GM19455 (cell line): ENCODE results near the gene HIP1R.

Experiments used
- ATAC-seq: cut with Tn5 transposase; IDR thresholded peaks from one replicate; pipeline ENCODE4 v1.9.1; 2021; ENCODE audit not compliant: unreplicated experiment

Gene HIP1R

GRCh38 chr12:122846622-122847515 is 11.6 kb downstream of the HIP1R start:
- no peak for ATAC-seq

DNA sequence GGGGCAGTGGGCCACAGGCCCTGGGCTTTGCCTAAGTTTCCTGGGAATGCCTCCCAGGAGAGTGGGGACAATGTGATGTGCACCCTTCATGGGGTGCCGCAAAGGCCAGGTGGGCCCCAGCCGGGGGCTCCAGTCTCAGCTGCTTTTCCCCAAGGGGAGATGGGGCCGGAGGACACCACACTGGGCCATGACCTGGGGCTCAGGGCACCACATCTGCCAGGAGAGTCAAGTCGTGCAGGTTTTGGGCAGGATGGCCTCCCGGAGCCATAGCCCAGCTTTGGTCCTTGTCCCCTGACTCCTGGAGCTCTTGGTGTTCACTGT is 12.2 kb downstream of the HIP1R start:
- ATAC-seq, result no peak

DNA sequence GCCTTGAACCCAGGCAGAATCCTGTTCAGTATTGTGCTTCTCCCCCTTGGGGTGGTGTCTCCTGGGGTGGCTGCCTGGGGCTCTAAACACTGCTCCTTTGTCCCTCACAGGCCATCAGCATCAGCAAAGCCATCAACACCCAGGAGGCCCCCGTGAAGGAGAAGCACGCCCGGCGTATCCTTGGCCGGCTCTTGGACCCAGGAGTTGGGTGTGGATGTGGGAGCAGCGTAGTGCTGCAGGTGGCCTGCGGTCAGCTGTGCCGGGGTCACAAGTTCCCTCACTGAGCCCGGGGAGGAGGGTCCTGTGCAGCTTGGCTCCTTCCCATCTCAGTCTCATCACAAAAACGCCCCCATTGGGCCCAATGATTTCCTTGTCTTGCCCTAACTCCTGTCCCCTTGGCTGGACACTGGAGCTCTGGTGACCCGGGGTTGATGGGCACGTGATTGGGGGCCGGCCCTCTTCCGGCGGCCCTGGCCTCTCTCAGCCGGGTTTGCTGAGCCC is 12.7 kb downstream of the HIP1R start:
- no peak for ATAC-seq

- no peak for ATAC-seq
These were observed 13.5 kb downstream of the HIP1R start for GRCh38 chr12:122848471-122849351.

GRCh38 chr12:122849352-122850047 is 14.2 kb downstream of the HIP1R start:
- ATAC-seq, result no peak

DNA sequence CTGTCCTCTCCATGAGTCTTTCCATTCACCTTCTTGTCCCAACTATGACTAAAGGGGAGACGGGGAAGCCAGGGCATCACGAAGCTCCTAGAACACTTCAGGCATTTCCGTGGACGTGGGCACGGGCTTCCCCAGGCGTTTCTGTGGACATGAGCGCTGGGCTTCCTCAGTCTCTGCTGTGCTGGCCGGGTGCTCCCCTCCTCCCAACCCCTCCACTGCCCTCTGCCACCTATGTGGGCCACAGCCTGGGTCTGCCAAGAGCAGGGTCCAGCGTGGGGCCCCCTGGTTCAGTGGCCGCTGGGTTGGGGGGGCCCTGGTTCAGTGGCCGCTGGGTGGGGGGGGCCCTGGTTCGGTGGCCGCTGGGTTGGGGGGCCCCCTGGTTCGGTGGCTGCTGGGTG is 14.8 kb downstream of the HIP1R start:
- ATAC-seq, result no peak

DNA sequence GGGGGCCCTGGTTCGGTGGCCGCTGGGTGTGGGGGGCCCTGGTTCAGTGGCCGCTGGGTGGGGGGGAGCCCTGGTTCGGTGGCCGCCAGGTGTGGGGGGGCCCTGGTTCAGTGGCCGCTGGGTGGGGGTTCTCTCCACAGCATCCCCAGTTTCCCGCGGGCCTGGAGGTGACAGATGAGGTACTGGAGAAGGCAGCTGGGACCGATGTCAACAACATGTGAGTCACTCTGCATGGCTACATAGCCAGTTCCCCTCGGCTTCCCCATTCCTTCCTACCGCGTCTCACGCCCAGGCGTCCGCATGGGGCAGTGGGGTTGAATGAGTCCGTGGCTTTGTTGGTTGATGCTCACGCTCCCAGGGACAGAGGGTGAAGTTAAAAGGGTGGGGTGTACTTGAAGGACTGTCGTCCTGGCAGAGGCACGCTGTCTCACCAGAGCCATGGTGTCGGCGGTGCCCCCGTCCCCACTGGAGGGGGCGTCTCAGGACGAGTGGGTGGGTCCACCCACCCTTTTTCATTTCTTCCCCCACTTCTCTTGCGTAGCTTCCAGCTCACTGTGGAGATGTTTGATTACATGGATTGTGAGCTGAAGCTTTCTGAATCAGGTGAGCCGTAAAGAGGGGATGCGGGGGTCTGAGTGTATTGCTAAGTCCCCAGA is 15.6 kb downstream of the HIP1R start:
- ATAC-seq, result no peak

- no peak for ATAC-seq
These were observed 16.6 kb downstream of the HIP1R start for GRCh38 chr12:122851820-122852219.

DNA sequence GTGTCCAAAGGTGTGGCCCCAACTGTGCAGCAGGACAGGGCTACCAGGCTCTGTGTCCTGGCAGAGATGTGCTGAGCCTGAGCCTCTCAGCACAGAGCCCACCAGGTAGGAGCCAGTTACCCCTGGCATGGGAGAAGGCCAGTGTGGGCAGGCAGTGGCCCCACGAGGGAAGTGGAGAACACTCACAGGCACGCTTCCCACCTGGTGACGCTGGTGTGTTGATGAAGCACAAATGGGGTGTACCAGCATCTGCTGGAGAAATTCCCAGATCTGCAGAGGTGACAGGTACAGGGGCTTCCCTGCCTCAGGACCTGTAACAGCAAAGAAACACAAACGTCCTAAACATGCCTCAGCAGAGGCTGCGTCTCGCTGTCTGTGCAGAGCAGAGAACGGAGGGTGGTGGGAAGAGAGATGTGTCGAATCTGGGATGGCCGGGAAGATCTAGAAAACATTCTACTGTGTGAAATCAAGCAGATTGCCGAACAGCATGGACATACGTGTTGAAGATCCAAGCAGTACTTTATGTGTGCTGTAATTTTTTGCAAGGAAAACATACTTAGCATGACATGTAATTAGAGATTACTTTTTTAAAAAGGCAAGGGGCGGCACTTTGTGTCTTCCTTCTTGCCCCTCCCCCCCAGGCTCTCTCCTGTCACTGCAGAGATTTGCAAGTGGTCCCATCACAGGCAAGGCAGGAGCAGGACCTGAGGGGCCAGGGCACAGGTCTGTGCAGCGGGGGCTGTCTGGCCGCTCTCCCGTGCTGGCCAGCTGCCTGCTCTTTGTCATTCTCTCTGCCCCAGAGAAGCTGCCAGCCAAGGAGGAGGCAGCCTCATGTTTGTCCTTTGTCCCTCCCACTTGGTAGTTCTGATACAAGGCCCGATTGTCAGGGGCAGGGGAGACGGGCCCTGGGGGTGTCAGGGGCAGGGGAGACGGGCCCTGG is 17.3 kb downstream of the HIP1R start:
- ATAC-seq, result no peak

DNA sequence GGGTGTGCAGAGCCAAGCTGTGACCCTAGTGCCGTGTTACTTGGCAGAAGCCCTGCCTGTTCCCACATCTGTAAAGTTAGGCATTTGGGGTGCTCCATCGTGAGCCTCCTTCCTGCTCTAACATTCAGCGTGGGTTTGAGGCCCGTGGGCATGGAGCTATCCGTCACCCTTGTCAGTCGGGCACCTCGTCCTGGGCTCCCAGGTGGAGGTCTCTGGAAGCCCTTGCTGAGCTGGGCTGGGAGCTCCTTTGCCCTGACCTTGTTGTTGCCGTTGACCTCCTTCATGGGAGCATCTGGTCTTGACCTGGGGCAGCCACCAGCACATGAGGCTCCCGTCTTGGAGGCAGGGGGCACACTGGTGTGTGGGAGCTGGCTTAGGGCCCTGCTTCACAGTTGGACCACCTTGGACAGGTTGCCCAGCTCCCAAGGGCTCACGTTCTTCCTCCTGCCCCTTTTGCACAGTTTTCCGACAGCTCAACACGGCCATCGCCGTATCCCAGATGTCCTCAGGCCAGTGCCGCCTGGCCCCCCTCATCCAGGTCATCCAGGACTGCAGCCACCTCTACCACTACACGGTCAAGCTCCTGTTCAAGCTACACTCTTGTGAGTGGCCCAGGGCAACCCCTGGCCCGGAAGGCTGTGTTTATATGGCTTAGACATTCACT is 18.5 kb downstream of the HIP1R start:
- ATAC-seq, result no peak

DNA sequence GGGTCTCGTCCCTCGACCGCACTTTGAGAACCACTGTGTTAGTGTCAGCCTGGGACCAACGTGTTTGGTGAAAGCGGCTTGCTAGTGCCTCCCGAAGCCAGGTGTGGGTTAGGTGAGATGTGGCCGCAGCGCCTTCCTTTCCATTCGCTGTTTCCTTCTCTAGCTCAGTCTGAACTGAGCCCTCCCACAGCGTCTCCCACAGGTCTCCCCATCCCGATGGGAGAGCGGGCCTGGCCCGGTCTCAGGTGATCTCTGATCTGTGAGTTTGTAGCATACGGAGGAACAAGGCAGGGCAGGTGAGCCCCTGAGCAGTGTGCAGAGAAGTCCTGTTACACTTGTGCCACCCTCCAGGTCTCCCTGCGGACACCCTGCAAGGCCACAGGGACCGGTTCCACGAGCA is 19.3 kb downstream of the HIP1R start:
- ATAC-seq, result no peak

DNA sequence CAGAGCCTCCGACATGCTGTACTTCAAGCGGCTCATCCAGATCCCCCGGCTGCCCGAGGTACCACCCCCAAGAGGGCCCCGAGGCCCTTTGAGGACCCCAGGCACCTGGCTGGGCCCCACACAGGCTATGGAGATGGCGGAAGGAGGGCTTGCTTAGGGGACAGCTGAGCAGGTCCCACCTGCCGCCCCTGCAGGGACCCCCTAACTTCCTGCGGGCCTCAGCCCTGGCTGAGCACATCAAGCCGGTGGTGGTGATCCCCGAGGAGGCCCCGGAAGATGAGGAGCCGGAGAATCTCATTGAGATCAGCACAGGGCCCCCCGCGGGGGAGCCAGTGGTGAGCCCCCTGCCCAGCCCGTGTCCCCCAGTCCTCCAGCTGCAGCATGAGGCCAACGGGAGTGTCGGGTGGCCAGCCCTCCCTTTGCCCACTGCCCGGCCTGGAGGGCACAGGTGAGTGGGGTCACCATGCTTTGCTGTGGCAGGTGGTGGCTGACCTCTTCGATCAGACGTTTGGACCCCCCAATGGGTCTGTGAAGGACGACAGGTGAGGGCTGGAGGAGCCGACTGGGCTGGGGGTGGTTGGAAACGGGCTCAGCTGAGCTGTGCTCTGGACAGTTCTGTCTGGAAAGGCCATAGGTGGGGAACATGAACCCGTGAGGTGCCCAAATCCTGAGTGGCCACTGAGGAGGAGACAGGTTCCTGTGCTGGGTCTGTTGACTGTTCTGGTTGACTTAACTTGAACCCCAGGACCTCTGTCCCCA is 20.0 kb downstream of the HIP1R start:
- no peak for ATAC-seq

GRCh38 chr12:122855928-122856831 is 20.9 kb downstream of the HIP1R start:
- no peak for ATAC-seq

- ATAC-seq, result no peak
These were observed 21.9 kb downstream of the HIP1R start for GRCh38 chr12:122856999-122857671.

GRCh38 chr12:122858171-122858570 is 22.9 kb downstream of the HIP1R start:
- no peak for ATAC-seq

DNA sequence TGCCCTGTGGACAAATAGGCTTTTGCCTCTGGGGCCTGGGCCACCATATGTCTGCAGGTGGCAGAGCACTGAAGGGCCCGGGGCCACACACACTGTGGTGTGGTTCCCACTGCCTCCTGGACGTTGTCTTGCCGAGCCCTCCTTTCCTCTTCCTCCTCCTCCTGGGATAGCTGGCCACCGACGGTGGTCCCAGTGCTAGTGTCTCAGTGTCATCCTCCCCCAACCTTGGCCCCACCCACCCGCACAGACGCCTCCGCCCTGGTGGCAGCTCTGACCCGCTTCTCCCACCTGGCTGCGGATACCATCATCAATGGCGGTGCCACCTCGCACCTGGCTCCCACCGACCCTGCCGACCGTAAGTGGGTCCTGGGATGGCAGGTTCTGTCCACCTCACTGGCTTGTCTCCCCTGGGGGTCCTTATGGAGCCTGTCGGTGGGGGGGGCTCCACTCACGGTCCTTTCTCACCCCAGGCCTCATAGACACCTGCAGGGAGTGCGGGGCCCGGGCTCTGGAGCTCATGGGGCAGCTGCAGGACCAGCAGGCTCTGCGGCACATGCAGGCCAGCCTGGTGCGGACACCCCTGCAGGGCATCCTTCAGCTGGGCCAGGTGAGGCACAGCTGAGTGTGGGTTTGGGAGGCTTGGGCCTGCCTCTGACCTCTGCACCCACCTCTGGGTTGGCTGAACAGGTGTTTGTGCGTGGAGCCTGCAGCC is 23.5 kb downstream of the HIP1R start:
- no peak for ATAC-seq
